ENCODE data around the gene IGF2R.
"Not testable (repeated sequence)": the region's sequence is repeated elsewhere in the genome, so short reads cannot be mapped to it uniquely, and the experiment has no call there.

The IGF2R gene, protein sequence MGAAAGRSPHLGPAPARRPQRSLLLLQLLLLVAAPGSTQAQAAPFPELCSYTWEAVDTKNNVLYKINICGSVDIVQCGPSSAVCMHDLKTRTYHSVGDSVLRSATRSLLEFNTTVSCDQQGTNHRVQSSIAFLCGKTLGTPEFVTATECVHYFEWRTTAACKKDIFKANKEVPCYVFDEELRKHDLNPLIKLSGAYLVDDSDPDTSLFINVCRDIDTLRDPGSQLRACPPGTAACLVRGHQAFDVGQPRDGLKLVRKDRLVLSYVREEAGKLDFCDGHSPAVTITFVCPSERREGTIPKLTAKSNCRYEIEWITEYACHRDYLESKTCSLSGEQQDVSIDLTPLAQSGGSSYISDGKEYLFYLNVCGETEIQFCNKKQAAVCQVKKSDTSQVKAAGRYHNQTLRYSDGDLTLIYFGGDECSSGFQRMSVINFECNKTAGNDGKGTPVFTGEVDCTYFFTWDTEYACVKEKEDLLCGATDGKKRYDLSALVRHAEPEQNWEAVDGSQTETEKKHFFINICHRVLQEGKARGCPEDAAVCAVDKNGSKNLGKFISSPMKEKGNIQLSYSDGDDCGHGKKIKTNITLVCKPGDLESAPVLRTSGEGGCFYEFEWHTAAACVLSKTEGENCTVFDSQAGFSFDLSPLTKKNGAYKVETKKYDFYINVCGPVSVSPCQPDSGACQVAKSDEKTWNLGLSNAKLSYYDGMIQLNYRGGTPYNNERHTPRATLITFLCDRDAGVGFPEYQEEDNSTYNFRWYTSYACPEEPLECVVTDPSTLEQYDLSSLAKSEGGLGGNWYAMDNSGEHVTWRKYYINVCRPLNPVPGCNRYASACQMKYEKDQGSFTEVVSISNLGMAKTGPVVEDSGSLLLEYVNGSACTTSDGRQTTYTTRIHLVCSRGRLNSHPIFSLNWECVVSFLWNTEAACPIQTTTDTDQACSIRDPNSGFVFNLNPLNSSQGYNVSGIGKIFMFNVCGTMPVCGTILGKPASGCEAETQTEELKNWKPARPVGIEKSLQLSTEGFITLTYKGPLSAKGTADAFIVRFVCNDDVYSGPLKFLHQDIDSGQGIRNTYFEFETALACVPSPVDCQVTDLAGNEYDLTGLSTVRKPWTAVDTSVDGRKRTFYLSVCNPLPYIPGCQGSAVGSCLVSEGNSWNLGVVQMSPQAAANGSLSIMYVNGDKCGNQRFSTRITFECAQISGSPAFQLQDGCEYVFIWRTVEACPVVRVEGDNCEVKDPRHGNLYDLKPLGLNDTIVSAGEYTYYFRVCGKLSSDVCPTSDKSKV (N-terminal part only)

DNA sequence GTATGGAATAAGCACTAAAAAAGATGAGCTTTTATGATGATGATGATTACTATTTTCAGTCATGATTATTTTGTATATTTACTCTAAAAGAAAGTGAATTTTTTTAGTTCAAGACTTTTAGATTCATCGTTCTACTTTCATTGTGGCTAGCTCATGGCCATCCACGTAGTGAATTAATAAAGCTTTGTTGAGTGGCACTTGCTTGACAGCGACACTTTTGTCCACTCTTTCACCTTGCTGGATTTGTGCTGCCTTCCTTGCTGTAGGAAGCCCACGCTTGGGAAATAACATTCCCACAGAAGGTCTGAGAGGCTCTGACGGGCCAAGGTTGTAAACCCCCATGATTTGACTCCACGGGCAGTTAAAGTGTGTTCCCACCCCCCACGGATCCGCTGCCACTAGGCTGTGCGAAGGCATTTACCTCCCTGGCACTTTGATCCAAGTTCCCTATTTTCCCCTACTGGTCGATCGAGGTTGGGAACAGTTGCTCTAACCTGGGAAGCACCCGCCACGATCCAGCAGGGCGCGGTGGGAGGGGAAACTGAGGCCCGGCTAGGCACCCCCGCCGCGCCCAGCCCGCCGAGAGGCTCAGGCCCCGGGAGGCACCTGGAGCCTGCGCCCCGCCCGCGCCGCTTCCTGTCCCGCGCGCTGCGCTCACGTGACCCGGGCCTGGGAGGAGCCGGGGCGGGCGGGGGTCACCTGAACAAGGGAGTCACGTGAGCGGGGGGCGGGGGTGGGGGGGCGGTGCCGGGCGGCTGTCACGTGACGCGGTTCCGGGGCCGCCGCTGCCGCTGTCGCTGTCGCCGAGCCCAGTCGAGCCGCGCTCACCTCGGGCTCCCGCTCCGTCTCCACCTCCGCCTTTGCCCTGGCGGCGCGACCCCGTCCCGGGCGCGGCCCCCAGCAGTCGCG lies at the start of gene IGF2R:
Gene IGF2R (plus strand): TSS at position 788 of the 909 bp plus-strand sequence. CDS start 165 bp downstream, outside the sequence.
- peak; percentile 44 for DNase-seq (ENCODE audit: low read depth)

DNA sequence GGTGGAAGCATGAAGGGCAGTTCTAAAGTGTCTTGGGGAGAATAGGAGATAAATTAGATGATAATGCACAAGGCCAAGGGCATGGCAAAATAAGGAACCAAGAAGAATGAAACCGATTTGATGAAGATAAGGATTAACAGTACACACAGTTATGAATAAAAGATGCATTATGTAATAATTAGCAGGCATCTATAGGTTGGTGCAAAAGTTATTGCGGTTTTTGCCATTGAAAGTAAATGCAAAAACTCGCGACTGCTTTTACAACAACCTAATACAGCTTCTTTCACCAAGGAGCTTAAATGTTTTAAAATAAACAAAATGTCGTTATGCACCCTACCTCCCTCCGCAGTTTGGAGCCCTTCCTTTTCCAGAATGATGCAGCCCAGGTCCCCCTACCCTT lies 49.1 kb upstream of the IGF2R start:
- no peak for DNase-seq (ENCODE audit: low read depth)

DNA sequence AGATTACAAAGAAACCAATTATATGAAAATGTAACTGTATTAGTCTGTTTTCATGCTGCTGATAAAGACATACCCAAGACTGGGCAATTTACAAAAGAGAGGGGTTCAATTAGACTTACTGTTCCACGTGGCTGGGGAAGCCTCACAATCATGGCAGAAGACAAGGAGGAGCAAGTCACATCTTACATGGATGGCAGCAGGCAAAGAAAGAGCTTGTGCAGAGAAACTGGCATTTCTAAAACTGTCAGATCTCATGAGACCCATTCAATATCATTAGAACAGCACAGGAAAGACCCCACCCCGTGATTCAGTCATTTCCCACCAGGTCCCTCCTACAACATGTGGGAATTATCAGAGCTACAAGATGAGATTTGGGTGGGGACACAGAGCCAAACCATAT lies 44.7 kb upstream of the IGF2R start:
- DNase-seq (ENCODE audit: low read depth), result not testable (repeated sequence)

DNA sequence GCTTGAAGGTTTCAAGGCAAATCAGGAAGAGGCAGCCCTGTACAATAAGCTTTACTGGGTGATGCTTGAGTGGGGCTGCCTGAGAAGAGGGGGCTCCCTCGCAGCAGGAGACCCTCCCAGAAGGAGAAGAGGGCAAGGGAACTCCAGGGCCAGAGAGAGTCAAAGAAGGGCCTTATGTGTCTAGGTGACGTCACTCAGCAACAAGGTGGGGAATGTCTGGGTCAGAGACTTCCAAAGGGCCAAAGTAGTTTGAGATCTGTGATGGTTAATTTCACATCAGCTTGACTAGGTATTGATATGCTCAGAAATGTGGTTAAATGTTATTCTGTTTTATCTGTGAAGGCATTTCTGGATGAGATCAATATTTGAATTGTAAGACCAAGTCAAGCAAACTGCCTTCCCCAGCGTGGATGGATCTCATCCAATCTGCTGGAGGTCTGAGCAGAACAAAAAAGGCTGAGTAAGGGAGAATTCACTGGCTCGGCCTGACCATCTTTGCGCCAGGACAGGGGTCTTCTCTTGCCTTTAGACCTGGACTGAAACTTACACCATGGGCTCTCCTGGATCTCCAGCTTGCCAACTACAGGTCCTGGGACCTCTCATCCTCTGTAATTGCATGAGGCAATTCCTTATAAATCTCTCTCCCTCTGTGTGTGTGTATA lies 42.2 kb upstream of the IGF2R start:
- no peak for DNase-seq (ENCODE audit: low read depth)

DNA sequence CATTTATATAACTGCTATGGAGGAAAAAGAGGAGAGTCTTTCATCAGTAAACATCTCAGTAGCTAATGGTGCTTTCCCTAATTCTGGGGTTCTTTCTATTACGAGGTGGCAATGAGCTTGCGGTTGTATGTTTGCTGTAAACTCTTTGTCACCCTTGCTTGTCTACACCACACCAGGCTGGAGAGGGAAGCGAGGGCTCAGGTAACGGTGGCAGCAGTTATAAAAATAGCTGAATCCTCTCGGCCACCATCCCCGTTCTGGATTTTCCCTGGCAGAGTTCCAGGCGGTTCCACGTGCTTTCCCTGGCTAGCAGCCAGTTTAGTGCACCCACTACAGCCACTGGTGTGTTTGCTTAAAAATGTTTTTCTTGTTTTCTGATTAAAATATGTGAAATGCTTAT lies 39.1 kb upstream of the IGF2R start:
- no peak for DNase-seq (ENCODE audit: low read depth)

DNA sequence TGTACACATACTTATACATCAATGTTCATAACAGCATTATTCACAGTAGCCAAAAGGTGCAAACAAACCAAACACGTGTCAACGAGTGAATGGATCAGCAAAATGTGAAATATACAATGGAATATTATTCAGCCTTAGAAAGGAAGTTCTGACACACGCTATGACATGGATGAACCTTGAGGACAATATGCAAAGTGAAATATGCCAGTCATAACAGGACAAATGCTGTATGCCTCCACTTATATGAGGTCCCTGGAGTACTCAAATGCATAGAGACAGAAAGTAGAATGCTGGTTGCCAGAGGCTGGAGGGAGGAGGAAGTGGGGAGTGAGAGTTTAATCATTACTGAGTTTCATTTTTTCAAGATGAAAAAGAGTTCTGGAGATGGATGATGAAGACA lies 37.8 kb upstream of the IGF2R start:
- DNase-seq (ENCODE audit: low read depth), result no peak

DNA sequence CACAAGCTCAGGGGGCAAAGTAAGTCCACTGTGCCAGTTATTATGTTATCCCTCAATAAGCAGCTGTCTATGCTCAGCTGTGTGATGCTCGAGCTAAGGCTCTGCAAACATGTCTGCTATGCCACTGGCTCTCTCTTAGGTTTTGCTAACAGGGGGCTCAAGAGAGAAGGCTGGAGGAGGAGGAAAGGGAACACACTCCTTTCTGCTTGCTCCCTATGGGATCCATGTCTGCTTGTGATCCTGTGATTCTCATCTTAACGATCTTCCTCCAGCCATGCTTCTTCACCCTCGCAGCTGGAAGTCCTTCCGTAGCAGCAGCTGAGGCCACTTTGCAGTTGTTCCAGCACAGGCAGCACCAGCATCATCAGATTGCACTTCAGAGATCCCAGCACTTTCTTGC lies 37.0 kb upstream of the IGF2R start:
- DNase-seq (ENCODE audit: low read depth), result no peak

DNA sequence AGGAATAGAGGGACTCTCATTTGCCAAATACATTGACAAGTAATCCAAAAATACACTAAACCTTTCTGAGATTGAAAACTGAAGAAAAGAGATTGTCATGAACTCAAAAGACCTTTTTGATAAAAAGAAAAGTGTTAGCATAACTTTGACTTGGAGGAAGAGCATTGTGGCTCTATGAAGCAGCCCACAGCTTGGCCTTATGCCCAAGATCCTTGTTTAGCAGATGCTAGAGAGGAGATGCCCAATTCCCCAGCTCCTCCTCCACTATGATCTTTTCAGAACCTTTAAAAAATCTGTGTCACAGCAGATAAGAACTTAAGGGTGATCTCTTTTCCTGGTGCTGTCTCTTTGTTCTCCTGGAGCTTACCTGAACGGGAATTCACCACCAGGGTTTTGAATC lies 35.8 kb upstream of the IGF2R start:
- no peak for DNase-seq (ENCODE audit: low read depth)

DNA sequence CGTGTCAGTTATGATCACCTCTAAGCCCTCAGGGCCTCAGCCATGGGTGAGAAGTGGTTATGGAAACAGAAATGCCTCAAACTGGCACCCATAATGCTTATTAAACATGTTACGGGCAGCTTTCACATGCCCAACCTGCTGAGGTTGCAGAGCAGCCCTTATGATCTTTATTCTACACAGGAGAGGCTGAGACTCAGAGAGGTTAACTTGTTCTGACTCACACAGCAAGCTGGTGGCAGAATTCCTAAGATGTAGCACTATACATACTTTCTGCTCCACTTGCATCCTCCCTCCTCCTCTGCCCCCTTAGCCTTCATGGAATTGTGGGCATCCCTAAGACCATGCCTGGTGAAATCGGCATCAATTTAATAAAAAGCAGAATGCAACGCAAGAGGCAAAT lies 34.7 kb upstream of the IGF2R start:
- no peak for DNase-seq (ENCODE audit: low read depth)

DNA sequence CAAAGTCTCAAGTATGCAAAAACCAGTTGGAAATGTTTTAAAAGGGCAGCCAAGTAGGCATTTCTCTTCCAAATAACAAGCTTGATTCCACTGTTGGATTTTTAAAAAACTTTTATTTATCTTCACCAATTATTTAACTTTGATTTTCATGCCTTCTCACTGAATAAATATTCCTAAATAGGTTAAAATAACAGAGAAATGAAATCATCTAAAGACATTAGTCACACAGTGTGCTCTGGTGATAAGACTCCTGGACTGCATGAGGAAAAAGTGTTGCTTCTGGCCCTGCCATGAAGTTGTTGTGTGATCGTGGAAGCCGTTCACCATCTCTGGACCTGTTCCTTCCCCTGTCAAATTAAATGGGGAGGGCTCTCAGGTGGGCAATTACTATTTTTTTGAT lies 33.8 kb upstream of the IGF2R start:
- DNase-seq (ENCODE audit: low read depth), result no peak

DNA sequence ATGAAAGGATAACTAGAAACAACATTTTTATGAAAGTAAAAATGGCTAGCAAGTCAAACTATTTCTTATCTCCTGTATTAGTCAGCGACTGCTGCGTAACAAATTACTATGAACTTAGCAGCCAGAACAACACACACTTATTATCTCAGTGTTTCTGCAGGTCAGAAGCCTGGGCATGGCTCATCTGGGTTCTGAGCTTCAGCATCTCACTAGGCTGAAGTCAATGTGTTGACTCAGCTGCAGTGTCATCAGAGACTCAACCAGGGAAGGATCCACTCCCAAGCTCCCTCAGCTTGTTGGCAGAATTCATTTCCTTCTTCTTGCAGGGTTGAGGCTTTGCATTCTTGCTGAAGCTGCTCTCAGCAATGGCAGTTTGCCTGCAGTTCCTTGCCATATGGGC lies 33.2 kb upstream of the IGF2R start:
- DNase-seq (ENCODE audit: low read depth), result no peak

DNA sequence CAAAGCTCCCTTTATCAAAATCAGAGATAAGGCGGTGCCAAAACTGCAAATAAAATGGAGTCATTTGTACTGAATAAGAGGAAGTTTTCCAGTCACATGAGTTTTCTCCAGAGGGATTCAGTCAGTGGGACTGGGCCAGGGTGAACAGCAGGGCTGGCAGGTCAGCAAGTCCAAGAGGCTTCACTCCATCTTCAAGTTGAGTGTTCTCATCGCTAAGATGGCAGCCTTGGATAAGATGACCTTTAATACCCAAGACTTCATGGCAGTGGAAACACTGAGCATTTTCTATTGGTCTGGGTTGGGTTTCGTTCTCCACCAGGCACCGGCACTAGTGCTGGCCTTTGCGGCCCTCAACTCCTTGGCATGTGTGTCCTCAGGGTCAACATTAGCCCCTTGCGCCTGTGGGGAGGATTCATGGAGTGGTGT lies 29.3 kb upstream of the IGF2R start:
- no peak for DNase-seq (ENCODE audit: low read depth)

DNA sequence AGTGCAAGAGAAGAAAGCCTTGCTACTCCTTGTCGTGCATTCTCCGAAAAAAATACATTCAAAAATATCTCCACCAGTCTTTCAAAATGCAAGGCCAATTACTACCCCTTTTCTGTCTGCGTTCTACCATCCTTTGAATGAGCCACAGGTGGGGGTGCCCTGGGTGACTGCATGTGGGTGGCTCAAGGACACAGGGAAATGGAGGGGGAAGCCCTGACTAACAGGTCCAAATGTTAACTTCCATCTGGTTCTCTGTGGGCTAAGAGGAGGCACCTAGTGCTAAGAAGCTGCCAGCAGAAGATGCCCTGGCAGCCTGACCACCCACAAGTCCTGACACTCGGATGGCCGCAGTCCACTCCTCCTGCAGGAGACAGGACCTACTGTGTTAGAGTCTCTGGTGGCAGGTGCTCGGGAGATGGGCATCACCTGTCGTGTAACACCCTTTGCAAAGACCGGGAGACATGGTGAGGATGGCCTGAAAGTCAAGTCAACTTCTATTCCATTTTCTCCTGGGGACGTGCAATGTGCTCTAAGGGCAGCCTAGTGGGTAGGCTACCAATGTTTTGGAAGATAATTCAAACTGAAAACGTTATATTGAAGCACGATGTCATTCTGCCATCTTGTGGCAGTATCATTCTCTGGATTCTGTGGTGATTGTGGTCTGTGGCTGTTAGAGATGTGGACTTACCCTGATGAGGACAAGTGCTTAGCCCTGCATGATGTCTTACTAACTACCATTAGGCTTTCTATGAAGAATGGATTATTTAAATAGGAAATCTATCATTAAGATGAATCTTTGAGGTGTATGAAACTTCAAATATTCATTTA lies 27.4 kb upstream of the IGF2R start:
- DNase-seq (ENCODE audit: low read depth), result no peak

DNA sequence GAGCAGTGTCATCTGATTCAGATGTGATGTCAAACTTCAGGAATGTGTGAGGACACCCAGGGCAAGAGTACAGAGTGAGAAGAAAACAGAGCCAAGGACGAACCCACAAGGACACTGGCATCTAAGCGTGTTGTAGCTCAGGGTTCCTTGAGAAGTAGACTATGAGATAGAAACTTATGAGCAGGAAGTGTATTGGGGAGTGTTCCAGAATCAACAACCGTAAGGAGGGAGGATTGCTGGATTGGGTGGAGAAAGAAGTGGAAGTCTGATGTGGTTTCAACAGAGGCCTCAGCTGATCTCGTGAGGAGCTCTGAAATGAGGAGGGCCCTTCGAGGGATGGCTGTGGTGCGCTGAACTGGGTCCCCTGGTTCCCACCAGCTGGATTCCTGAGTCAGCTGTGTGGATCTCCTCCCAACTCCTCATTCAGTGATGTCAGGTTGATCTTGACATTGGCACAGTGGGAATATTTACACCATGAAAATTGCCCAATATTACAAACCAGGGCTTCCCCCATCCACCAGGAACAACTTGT lies 25.7 kb upstream of the IGF2R start:
- DNase-seq (ENCODE audit: low read depth), result no peak

DNA sequence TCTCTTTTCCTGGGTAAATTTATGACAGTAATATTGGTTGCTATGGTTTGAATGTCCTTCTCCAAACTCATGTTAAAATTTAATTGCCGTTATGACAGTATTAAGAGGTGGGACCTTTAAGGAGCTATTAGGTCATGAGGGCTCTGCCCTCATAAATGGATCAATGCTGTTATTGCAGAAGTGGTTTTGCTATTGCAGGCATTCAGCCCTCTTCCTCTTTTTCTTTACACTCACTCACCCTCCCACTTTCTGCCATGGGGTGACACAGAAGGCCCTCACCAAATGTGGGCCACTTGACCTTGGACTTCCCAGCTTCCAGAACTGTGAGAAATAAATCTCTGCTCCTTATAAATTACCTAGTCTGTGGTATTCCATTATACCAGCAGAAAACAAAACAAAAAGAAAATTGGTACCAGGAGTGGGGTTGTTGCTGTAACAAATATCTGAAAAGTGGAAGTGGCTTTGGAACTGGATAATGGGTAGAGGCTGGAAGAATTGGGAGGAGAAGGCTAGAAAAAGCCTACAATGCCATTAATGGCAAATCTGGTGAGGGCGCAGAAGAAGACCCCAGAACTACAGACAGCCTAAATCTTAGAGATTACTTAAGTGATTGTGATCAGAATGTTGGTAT lies 24.8 kb upstream of the IGF2R start:
- DNase-seq (ENCODE audit: low read depth), result no peak

DNA sequence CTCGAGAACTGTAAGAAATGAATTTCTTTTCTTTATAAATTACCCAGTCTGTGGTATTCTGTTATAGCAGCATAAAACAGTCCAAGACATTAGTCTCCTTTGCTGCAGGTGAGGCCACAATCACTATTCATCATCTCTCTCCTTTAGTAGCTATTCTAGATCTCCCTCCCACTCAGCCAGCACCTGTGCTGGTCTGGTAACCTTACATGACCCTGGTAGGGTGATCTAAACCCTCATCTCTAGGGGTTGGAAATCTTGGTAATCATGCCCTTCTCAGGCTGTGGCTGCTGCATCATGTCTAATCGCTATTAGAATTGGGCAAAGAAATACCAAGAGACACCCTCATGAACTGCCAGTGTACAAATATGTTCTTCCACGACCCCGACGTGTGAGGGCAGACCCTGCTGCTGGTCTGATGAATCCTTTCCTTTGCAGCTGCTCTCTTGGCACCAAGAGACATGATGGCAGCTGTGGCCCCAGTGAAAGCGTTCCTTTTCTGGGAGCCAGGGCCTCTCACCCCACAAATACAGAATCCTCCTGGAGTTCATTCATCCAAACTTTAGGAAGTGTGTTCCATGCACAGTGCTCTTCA lies 23.0 kb upstream of the IGF2R start:
- no peak for DNase-seq (ENCODE audit: low read depth)

DNA sequence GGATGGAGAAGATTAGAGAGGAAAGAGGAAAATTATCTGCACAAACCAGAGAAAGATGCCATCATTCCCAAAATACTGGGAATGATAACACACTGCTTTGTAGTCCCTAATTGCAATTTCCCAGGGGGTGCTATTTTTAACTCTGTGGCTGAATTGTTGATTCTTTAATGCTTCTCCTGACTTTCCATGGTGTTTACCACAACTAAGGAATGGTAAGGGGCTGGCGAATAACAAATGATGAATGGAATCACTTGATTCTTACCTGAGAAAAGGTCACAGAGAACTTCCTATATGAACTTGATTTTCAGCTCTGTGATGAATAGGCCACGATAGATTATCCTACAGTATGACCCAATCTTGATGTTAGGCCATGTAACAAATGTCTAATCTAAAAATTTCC lies 22.0 kb upstream of the IGF2R start:
- DNase-seq (ENCODE audit: low read depth), result no peak

DNA sequence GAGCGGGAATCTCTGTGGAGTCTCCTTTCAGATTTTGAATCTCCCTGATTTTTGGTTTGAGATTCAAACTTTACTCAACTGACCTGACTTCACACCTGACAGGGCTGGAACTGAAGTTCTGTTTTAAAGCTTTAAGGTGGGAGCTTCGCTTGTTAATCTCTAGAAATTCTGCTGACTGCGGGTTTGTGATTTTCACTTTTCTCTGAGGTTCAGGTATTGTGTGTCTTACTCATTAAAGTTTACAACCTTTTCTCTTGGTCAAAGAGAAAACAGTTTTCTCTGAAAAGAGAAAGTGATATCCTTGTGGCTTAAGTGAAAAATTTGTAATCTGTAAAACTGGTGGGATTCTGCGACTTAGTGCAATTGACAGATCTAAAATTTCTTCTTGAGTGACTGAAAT lies 20.7 kb upstream of the IGF2R start:
- DNase-seq (ENCODE audit: low read depth), result no peak

DNA sequence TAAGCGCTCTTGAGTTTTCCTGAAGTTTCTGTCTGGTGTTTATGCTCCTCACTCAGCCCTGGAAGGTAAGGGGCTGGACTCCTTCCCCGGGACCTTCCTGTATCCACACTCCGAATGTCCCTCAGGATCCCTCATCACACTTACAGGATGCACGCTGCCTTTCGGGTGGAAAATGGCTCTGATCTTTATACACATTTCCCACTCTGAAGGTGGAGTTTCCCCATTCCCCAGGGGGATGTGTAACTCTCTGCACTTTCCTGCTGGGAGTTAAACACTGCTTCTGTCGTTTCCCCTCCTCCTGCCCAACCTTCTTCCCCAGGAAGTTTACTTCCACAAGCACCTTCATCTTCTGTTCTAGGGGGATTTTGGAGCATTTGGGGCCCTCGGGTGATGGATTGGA lies 17.1 kb upstream of the IGF2R start:
- DNase-seq (ENCODE audit: low read depth), result no peak

Data from CMK (cell line).